HCEC 1CT (cell line): ENCODE results near the gene JPT2.

Experiments
- DNase-seq: peaks from one replicate; pipeline ENCODE4 v3.0.0-alpha.2; 2017

Gene JPT2

GRCh38 chr16:1740781-1741490, 62.9 kb downstream of the JPT2 start:
- no peak for DNase-seq

GRCh38 chr16:1741553-1742165, 63.6 kb downstream of the JPT2 start:
- no peak for DNase-seq

GRCh38 chr16:1743376-1744337, 65.6 kb downstream of the JPT2 start:
- no peak for DNase-seq

GRCh38 chr16:1744338-1744840, 66.3 kb downstream of the JPT2 start:
- no peak for DNase-seq

GRCh38 chr16:1745181-1745899, 67.3 kb downstream of the JPT2 start:
- no peak for DNase-seq

GRCh38 chr16:1745900-1746692, 68.0 kb downstream of the JPT2 start:
- DNase-seq = no peak

GRCh38 chr16:1746693-1747195, 68.7 kb downstream of the JPT2 start:
- no peak for DNase-seq

GRCh38 chr16:1747934-1748333, 69.9 kb downstream of the JPT2 start:
- DNase-seq = no peak

- DNase-seq = peak; percentile 48
Observed at GRCh38 chr16:1749152-1750117, 71.4 kb downstream of the JPT2 start.
